GM21529 (cell line): ENCODE measurements around the gene TMEM132D.
A peak's percentile ranks its signal among the peaks of the same experiment; 100 is the strongest.
"Not testable (repeated sequence)": the region's sequence is repeated elsewhere in the genome, so short reads cannot be mapped to it uniquely, and the experiment has no call there.

Source experiments
- ATAC-seq: cut with Tn5 transposase; IDR thresholded peaks from one replicate; pipeline ENCODE4 v1.9.1; 2021; ENCODE audit not compliant: unreplicated experiment

TMEM132D gene

GRCh38 chr12:129903956-129904829, at the start of gene TMEM132D:
Gene TMEM132D (minus strand): TSS chr12:129904025.
- no peak for ATAC-seq

GRCh38 chr12:129949651-129950050, 45.8 kb upstream of the TMEM132D start:
- ATAC-seq: no peak

- no peak for ATAC-seq
These were observed 37.8 kb upstream of the TMEM132D start for GRCh38 chr12:129941618-129942017.

- ATAC-seq: no peak
These were observed 34.3 kb upstream of the TMEM132D start for GRCh38 chr12:129938089-129938488.

- no peak for ATAC-seq
These were observed 33.6 kb upstream of the TMEM132D start for GRCh38 chr12:129937426-129937825.

GRCh38 chr12:129928643-129929042, 24.8 kb upstream of the TMEM132D start:
- no peak for ATAC-seq

GRCh38 chr12:129927316-129927900, 23.6 kb upstream of the TMEM132D start:
- no peak for ATAC-seq

- ATAC-seq: peak; percentile 63
These were observed 7.7 kb upstream of the TMEM132D start for GRCh38 chr12:129911428-129912049.

GRCh38 chr12:129909051-129910020, 5.5 kb upstream of the TMEM132D start:
- no peak for ATAC-seq

GRCh38 chr12:129903092-129903945, 506 bp downstream of the TMEM132D start:
- no peak for ATAC-seq

GRCh38 chr12:129902371-129903091, 1.3 kb downstream of the TMEM132D start:
- ATAC-seq: no peak

GRCh38 chr12:129901254-129901653, 2.6 kb downstream of the TMEM132D start:
- ATAC-seq: no peak

- no peak for ATAC-seq
These were observed 3.5 kb downstream of the TMEM132D start for GRCh38 chr12:129900306-129900705.

- ATAC-seq: not testable (repeated sequence)
These were observed 4.8 kb downstream of the TMEM132D start for GRCh38 chr12:129899045-129899444.

- no peak for ATAC-seq
These were observed 10.1 kb downstream of the TMEM132D start for GRCh38 chr12:129893691-129894090.

- ATAC-seq: no peak
These were observed 16.7 kb downstream of the TMEM132D start for GRCh38 chr12:129887101-129887500.

GRCh38 chr12:129886541-129886940, 17.3 kb downstream of the TMEM132D start:
- no peak for ATAC-seq

GRCh38 chr12:129885287-129885686, 18.5 kb downstream of the TMEM132D start:
- no peak for ATAC-seq

- ATAC-seq: no peak
These were observed 26.4 kb downstream of the TMEM132D start for GRCh38 chr12:129877411-129877810.
